BLaER1 treated with 17β-estradiol and CSF1 and Interleukin-3, amounts not matched to agents 10 nM and 100 nM (cell line): ENCODE data around the gene JUNB.

Experiments used
- H3K27ac ChIP-seq, 11 experiments: shearing (Covaris generic); formaldehyde crosslinking; 2 replicates each; pipeline ENCODE4 v1.8.1; 2022
- H3K27me3 ChIP-seq, 11 experiments: shearing (Covaris generic); formaldehyde crosslinking; 2 replicates each; pipeline ENCODE4 v1.8.1; 2022
- H3K36me3 ChIP-seq, 11 experiments: shearing (Covaris generic); formaldehyde crosslinking; 2 replicates each; pipeline ENCODE4 v1.8.1; 2022
- H3K4me1 ChIP-seq, 10 experiments: shearing (Covaris generic); formaldehyde crosslinking; 2 replicates each; pipeline ENCODE4 v1.8.1; 2022
- H3K4me2 ChIP-seq, 11 experiments: shearing (Covaris generic); formaldehyde crosslinking; 2 replicates each; pipeline ENCODE4 v1.8.1; 2022
- H3K4me3 ChIP-seq, 10 experiments: shearing (Covaris generic); formaldehyde crosslinking; 2 replicates each; pipeline ENCODE4 v1.8.1; 2022
- H3K9ac ChIP-seq, 11 experiments: shearing (Covaris generic); formaldehyde crosslinking; 2 replicates each; pipeline ENCODE4 v1.8.1; 2022
- H3K9me3 ChIP-seq, 11 experiments: shearing (Covaris generic); formaldehyde crosslinking; replicated peaks in 1 of 11; 2 replicates each; pipeline ENCODE4 v1.8.1; 2022
- H4K20me1 ChIP-seq, 11 experiments: shearing (Covaris generic); formaldehyde crosslinking; 2 replicates each; pipeline ENCODE4 v1.8.1; 2022
- Cebpa-rat ChIP-seq, 11 experiments: shearing (Covaris generic); IDR thresholded peaks; 2 replicates each; pipeline ENCODE4 v1.8.1; 2022

The JUNB gene

DNA sequence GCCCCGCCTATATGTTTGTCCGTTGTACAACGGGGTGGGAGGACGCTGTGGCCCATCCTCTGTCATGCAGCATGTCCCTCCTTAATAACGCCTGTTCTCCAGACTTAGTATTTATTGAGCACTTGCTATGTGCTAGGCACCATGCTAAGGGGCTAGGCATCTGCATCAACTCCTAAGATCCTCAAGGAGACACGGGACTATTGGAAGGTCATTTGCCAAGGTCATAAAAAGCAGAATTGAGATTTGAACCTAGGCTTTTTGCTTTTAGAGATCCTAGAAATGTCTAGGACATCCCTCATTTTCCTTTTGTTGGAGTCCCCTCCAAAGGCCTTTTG is 45.2 kb downstream of the JUNB start:
- no peak overlapping the region for H3K27ac ChIP-seq
- peaks cover 16 to 67% (median 57%) of the 10 kb centered on the region in 10 experiments for H3K4me1 ChIP-seq
- H3K9ac ChIP-seq = no peak overlapping the region
- H3K4me2 ChIP-seq = peak overlapping the region in 8 of 11 experiments; percentile 24 to 99 (median 94); a peak in 9 of 22 replicates
- 0 out of 20 replicates have a peak overlapping the region, but pooled peaks of 1 of the 10 experiments have one; percentile 19 for H3K4me3 ChIP-seq
- no peaks in the 10 kb centered on the region for H3K36me3 ChIP-seq
- no peak for TF ChIP-seq Cebpa-rat (IDR thresholded peaks at IDR 0.05)
- peaks cover 0 to 12% (median 0%) of the 10 kb centered on the region in 11 experiments; a peak in 6 of 22 replicates for H3K9me3 ChIP-seq
- peaks cover 0 to 60% (median 23%) of the 10 kb centered on the region in 11 experiments; a peak in 16 of 22 replicates for H4K20me1 ChIP-seq
- H3K27me3 ChIP-seq = peaks cover 98 to 100% (median 99%) of the 10 kb centered on the region in 11 experiments

- H3K4me3 ChIP-seq = no peak overlapping the region
- no peak overlapping the region for H3K4me2 ChIP-seq
- no peak for TF ChIP-seq Cebpa-rat (IDR thresholded peaks at IDR 0.05)
- peaks cover 95 to 100% (median 98%) of the 10 kb centered on the region in 11 experiments for H3K27me3 ChIP-seq
- H3K36me3 ChIP-seq = no peaks in the 10 kb centered on the region
- H4K20me1 ChIP-seq = peaks cover 0 to 63% (median 21%) of the 10 kb centered on the region in 11 experiments; a peak in 16 of 22 replicates
- no peak overlapping the region for H3K9ac ChIP-seq
- peaks cover 16 to 70% (median 59%) of the 10 kb centered on the region in 10 experiments for H3K4me1 ChIP-seq
- no peak overlapping the region for H3K27ac ChIP-seq
- peaks cover 0 to 12% (median 0%) of the 10 kb centered on the region in 11 experiments; a peak in 6 of 22 replicates for H3K9me3 ChIP-seq
Observed at GRCh38 chr19:12837225-12837624, 45.9 kb downstream of the JUNB start.

DNA sequence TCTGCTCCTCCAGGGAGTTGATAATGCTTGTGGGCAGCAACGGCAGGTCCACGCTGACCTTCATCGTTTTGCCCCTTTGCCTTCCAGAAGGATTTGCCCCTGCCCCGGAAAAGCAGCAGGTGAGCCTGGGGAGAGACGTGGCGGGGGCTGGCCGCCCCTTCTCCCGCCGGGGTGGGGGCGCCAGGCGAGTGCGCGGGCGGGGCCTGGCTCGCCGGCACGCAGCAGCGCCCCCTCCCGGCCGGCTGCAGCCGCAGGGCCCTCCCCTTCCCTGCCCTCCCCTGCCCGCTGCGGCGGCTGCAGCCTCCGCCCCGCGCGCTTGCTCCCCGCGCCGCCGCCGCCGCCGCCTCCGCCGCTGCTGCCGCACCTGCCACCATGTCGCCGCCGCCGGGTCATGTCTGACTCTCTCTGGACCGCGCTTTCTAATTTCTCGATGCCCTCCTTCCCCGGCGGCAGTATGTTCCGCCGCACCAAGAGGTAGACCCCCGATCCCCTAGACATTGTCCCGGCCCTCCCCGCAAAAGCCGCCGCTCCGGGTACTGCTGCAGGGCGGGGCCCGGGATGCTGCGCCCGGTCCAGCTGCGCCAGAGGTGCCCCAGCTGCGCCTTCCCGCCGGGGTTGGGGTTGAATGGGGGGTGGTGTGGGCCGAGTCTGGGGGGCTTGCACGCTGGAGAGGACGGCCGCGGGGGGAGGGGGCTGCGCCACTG is 47.0 kb downstream of the JUNB start, which contains the start of gene MAST1:
MAST1 (plus strand) TSS at position 334 of the 704 bp plus-strand sequence; CDS start at position 392, 58 bp downstream.
- Histone ChIP-seq H3K9ac (peak within 1 kb of the TSS in 10 of 11 experiments; percentile 15 to 66 (median 48); a peak in 12 of 22 replicates), H3K4me2 (peak within 1 kb of the TSS; percentile 78 to 93 (median 88)), H3K36me3 (no peaks in the 10 kb centered on the region), H4K20me1 (peaks cover 0 to 55% (median 14%) of the 10 kb centered on the region in 11 experiments; a peak in 16 of 22 replicates), H3K27me3 (peaks cover 84 to 99% (median 94%) of the 10 kb centered on the region in 11 experiments), H3K4me1 (peaks cover 6 to 62% (median 51%) of the 10 kb centered on the region in 10 experiments), H3K4me3 (peak within 1 kb of the TSS; percentile 50 to 70 (median 59)), H3K27ac (peak within 1 kb of the TSS in 2 of 11 experiments; percentile 14 to 16; a peak in 2 of 22 replicates), H3K9me3 (peaks cover 0 to 12% (median 0%) of the 10 kb centered on the region in 11 experiments; a peak in 6 of 22 replicates)
- TF ChIP-seq Cebpa-rat (IDR thresholded peaks at IDR 0.05) = no peak

- peaks cover 77 to 96% (median 90%) of the 10 kb centered on the region in 11 experiments for H3K27me3 ChIP-seq
- no peak for TF ChIP-seq Cebpa-rat (IDR thresholded peaks at IDR 0.05)
- peak overlapping the region; percentile 50 to 70 (median 59) for H3K4me3 ChIP-seq
- H3K9ac ChIP-seq = peak overlapping the region in 7 of 11 experiments; percentile 23 to 66 (median 54); a peak in 9 of 22 replicates
- H3K9me3 ChIP-seq = peaks cover 0 to 12% (median 0%) of the 10 kb centered on the region in 11 experiments; a peak in 6 of 22 replicates
- H3K4me1 ChIP-seq = peaks cover 3 to 58% (median 47%) of the 10 kb centered on the region in 10 experiments; a peak in 19 of 20 replicates
- H3K27ac ChIP-seq = peak overlapping the region in 2 of 11 experiments; percentile 14 to 16; a peak in 2 of 22 replicates
- H4K20me1 ChIP-seq = peaks cover 0 to 52% (median 10%) of the 10 kb centered on the region in 11 experiments; a peak in 15 of 22 replicates
- no peaks in the 10 kb centered on the region for H3K36me3 ChIP-seq
- H3K4me2 ChIP-seq = peak overlapping the region; percentile 78 to 93 (median 88); a peak in 21 of 22 replicates
Observed at GRCh38 chr19:12838886-12839756, 47.8 kb downstream of the JUNB start.

GRCh38 chr19:12840091-12841079 is 49.1 kb downstream of the JUNB start:
- H3K9me3 ChIP-seq = peaks cover 0 to 7% (median 0%) of the 10 kb centered on the region in 11 experiments; a peak in 4 of 22 replicates
- peaks cover 0 to 40% (median 0%) of the 10 kb centered on the region in 11 experiments; a peak in 8 of 22 replicates for H4K20me1 ChIP-seq
- peaks cover 65 to 96% (median 80%) of the 10 kb centered on the region in 11 experiments for H3K27me3 ChIP-seq
- H3K4me1 ChIP-seq = peaks cover 0 to 46% (median 36%) of the 10 kb centered on the region in 10 experiments; a peak in 16 of 20 replicates
- H3K27ac ChIP-seq = no peak overlapping the region
- no peak for TF ChIP-seq Cebpa-rat (IDR thresholded peaks at IDR 0.05)
- H3K4me2 ChIP-seq = peak overlapping the region; percentile 44 to 70 (median 61); a peak in 19 of 22 replicates
- H3K4me3 ChIP-seq = peak overlapping the region in 2 of 10 experiments; percentile 5 to 27; a peak in 2 of 20 replicates
- H3K9ac ChIP-seq = no peak overlapping the region
- no peaks in the 10 kb centered on the region for H3K36me3 ChIP-seq

GRCh38 chr19:12841094-12841493 is 49.8 kb downstream of the JUNB start:
- no peak for TF ChIP-seq Cebpa-rat (IDR thresholded peaks at IDR 0.05)
- no peak overlapping the region for H3K27ac ChIP-seq
- no peak overlapping the region; a peak in 1 of 22 replicates for H3K9ac ChIP-seq
- no peaks in the 10 kb centered on the region for H3K36me3 ChIP-seq
- H3K27me3 ChIP-seq = peaks cover 62 to 96% (median 78%) of the 10 kb centered on the region in 11 experiments
- peaks cover 0 to 5% (median 0%) of the 10 kb centered on the region in 11 experiments; a peak in 3 of 22 replicates for H3K9me3 ChIP-seq
- peaks cover 0 to 39% (median 29%) of the 10 kb centered on the region in 10 experiments; a peak in 16 of 20 replicates for H3K4me1 ChIP-seq
- H4K20me1 ChIP-seq = peaks cover 0 to 39% (median 0%) of the 10 kb centered on the region in 11 experiments; a peak in 8 of 22 replicates
- H3K4me2 ChIP-seq = peak overlapping the region; percentile 14 to 70 (median 61); a peak in 20 of 22 replicates
- peak overlapping the region in 2 of 10 experiments; percentile 5 to 27; a peak in 2 of 20 replicates for H3K4me3 ChIP-seq

DNA sequence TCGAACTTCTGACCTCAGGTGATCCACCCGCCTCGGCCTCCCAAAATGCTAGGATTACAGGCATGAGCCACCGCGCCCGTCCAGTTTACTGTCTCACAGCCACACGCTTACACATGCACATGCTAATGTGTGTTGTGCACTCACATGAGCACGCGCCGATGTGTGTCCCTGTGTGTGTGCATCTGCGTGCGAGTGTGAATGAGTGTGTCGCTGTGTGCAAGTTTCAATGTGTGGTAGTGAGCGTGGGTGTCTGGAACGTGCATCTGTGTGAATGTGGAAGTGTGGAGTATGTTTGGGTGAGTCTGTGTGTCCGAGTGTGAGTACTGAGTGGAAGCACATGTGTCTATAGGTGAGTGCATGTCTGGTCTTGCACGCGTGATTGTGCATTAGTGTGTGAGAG is 51.2 kb downstream of the JUNB start:
- H3K36me3 ChIP-seq = no peaks in the 10 kb centered on the region
- no peak overlapping the region for H3K4me3 ChIP-seq
- no peak overlapping the region for H3K27ac ChIP-seq
- H4K20me1 ChIP-seq = peaks cover 0 to 35% (median 0%) of the 10 kb centered on the region in 11 experiments; a peak in 7 of 22 replicates
- no peak overlapping the region for H3K9ac ChIP-seq
- no peak overlapping the region for H3K4me2 ChIP-seq
- H3K9me3 ChIP-seq = peaks cover 0 to 5% (median 0%) of the 10 kb centered on the region in 11 experiments; a peak in 3 of 22 replicates
- no peak for TF ChIP-seq Cebpa-rat (IDR thresholded peaks at IDR 0.05)
- peaks cover 4 to 40% (median 29%) of the 10 kb centered on the region in 10 experiments; a peak in 17 of 20 replicates for H3K4me1 ChIP-seq
- peaks cover 62 to 96% (median 78%) of the 10 kb centered on the region in 11 experiments for H3K27me3 ChIP-seq
